NCI-H1436 treated with DMSO at 0.1 percent for 48 hours (cell line): ENCODE data around the gene MYO5C.
"Not testable (repeated sequence)": the region's sequence is repeated elsewhere in the genome, so short reads cannot be mapped to it uniquely, and the experiment has no call there.

Experiments
- DNase-seq: peaks from one replicate; lab custom pipeline; 2025; lab: John Stamatoyannopoulos, UW

The MYO5C gene

GRCh38 chr15:52170199-52170598 is 125.4 kb downstream of the MYO5C start:
- not testable (repeated sequence) for DNase-seq

DNA sequence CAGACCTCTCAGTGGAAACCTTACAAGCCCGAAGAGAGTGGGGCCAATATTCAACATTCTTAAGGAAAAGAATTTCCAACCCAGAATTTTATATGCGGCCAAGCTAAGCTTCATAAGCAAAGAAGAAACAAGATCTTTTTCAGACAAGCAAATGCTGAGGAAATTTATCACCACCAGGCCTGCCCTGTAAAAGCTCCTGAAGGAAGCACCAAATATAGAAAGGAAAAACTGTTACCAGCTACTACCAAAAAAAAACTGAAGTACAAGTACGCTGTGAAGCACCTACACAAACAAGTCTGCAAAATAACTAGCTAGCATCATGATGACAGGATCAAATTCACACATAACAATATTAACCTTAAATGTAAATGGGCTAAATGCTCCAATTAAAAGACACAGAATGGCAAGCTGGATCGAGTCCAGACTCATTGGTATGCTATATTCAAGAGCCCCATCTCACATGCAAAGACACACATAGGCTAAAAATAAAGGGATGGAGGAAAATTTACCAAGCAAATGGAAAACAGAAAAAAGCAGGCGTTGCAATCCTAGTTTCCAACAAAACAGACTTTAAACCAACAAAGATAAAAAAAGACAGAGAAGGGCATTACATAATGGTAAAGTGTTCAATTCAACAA is 130.0 kb downstream of the MYO5C start:
- peak; percentile 32 for DNase-seq

- no peak for DNase-seq
Measured at GRCh38 chr15:52164631-52165265, 130.9 kb downstream of the MYO5C start.

DNA sequence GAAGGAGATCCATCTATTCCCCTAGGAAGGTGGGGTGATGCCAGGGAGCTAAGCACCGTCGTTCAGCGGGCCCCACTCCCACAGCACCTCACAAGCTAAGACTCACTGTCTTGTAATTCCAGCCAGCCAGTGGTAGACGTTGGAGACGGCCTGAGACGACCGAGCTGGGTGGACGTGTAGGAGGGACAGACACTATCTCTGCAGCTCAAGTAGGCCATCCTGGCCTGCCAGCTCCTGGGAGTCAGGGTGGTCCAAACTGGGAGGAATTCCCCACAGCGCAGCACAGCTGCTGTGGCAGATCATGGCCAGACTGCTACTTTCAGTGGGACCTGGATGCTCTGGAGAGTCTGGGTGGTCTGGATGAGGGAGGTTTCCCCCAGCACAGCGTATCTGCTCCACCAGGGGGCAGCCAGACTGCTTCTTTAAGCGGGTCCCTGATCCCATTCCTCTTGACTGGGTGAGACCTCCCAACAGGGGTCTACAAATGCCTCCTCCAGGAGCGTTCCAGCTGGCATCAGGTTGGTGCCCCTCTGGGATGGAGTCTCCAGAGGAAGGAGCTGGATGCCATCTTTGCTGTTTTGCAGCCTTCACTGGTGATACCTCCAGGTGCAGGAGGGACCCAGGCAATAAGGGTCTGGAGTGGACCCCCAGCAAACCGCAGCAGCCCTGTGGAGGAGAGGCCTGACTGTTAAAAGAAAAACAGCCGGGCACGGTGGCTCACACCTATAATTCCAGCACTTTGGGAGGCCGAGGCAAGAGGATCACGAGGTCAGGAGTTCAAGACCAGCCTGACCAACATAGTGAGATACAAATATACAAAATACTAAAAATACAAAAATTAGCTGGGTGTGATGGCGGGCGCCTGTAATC is 132.0 kb downstream of the MYO5C start:
- no peak for DNase-seq

GRCh38 chr15:52162876-52163275 is 132.7 kb downstream of the MYO5C start:
- no peak for DNase-seq

- no peak for DNase-seq
Measured at GRCh38 chr15:52162260-52162659, 133.3 kb downstream of the MYO5C start.

- DNase-seq = no peak
Measured at GRCh38 chr15:52161406-52161966, 134.1 kb downstream of the MYO5C start.

- DNase-seq = no peak
Measured at GRCh38 chr15:52159645-52160044, 136.0 kb downstream of the MYO5C start.

DNA sequence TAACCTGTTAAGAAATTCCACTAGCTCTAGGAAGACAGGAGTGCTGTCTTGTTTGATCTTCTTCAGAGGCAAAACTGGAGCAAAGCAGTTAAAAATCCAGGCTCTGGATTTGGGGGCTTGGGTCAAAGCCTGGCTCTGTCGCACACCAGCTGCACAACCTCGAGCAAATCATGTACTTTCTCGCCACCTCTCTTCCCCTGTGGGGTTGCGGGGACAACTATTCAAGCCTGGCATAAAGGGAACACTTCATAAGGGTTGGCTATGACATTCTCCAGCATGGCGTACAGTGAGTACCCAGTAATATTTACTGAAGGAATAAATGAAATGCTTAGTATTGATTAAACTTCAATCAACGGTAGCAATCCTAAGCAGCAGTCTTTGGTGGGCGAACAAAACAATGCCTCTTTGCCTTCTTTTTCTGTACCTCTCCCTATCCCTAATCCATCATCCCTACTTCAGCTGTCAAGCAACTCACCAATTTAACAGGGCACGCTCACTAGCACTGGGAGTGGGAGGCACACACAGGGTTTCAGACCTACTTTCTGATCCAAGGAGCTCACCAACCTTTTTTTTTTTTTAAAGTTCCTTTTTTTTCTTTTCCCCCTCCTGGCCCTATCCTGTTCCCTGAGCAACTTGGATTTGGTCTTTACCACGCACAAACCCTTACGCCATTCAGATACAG is 137.4 kb downstream of the MYO5C start:
- DNase-seq = no peak

DNA sequence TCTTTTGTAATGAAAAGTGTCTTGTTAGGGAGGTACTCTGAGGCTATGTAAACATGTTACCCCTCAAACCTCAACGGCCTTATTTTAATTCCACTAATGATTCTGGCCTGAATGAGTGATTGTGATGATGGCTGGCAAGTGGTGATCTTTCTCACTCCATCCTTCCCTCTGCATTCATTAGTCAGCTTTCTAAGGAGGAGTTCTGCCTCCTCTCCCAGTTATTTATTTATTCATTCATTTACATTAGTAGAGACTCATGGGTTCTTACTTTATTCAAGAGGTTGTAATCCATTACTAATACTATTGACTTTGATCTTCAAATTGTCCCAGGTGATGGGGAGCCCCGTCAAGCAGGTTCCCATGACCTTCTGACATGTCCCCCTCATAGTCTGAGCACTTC is 139.7 kb downstream of the MYO5C start:
- no peak for DNase-seq

DNA sequence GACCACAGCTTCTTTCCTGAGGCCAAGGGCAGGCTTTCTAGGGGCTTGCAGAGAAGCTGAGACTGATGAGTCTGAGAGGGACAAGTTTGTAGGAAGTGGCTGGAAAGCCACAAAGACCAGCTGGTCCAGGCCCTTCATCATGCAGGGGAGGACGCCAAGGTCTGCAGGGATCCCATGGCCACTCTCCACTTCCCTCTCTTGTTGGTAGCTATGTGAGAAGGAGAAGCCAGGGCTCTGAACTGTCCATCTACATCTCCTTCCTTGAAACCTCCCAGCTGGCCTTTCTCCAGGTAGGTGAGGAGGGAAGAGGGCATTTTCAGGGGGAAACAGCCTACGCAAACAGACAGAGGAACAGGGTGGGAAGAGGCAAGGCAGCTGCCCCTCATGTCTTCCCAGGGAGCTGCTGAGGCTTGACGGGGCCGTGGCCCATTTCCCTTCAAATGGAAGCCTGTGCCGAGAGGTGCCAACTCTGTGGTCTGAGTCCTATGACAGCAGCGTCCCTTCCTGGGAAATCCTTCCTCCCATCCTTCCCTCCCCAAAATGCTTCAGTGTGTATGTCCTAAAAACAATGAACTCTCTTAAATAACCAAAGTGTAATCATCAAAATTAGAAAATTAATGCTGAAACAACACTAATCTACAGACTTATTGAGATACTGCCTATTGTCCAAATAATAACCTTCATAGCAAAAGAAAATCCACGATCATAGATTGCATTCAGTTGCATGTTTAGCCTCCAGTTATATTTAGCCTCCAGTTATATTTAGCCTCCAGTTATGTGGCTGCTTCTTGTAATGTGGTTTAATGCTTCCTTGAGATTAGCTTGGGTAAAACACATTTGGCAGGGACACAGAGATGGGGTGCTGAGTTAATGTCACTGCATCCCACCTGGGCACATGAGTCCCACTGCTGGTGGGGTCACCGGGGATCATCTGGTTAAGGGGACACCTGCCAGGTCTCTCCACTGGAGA is 140.4 kb downstream of the MYO5C start:
- DNase-seq = no peak

DNA sequence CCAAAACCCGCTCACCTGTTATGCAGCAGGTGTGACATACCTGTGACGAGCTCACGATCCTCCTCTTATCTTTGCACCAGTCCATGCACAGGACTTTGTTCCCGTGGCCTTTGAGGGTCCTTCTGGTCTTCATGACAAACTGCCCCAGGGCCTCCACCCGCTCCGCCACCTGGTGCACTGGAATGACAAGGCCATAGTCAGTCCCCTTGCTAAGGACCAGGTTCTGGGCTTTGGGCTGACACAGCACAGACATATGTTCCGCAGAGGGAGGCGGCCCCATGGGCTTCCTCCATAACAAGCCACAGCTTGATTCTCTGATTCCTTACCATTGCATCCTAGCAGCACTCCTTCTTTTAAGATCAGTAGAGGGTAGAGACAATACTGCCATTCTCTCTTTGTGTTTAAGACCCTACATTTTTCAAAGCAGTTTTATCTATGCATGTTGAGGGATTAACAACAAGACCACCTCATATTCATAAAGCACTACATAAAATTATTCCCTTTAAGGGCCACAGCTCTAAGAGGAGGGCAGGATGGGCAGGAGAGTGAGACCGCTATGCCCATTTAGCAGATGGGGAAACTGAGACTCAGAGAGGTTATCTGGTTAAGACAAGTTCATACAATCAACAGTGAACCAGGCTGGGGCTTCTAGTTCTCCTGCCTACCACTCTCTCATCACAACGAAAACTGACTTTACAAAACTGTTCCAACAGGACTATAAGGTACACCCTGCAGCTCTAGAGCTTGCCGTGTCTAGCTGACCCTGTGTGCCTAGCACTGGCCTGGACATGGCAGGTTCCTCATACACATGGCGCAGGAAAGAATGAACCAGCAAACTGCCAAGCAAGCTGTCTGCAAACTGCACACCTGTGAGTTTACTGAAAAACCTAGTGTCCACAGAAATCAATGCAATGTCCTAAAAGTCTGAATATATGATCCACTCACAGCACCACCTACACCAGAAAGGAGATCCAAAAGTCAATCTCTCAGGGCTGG is 141.4 kb downstream of the MYO5C start:
- no peak for DNase-seq

DNA sequence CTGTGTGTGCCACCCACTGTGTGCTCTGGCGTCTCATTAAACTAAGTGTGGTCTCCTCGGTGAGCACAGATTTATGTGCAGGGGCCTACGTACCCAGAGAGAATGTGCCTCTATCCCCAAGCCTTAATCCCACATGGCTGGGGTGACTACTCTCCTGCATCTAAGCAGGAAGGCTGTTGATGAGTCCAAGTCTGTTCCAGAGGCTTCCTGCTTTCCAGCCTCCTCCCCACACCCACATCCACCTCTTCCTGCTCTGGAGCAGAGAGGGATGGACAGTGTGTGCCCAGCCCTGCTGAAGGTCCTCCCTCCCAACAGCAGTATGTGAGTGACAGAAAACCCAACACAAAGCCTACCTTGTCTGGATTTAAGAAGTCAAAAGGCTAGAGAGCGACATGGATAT is 144.3 kb downstream of the MYO5C start:
- no peak for DNase-seq

DNA sequence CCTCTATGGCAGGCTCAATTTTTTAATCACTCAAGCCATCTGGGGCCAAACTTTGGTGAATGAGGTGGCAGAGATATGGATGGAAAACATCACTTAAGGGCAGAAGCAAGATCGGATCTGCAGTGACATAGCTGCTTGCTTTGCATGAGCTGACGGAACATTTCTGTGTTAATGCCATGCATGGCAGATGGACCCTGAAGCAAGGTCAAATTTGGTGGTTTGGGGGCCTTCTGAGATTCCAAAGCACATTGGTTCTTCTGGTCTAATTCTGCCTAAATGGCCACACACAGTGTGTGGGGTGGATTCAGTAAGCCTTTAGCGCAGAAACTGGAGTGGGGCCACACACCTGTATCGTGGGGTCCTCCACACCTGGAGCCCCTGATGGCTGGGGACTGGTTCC is 144.7 kb downstream of the MYO5C start:
- DNase-seq = no peak

GRCh38 chr15:52150043-52150825 is 145.4 kb downstream of the MYO5C start:
- DNase-seq = no peak

GRCh38 chr15:52148403-52148802 is 147.2 kb downstream of the MYO5C start:
- no peak for DNase-seq

DNA sequence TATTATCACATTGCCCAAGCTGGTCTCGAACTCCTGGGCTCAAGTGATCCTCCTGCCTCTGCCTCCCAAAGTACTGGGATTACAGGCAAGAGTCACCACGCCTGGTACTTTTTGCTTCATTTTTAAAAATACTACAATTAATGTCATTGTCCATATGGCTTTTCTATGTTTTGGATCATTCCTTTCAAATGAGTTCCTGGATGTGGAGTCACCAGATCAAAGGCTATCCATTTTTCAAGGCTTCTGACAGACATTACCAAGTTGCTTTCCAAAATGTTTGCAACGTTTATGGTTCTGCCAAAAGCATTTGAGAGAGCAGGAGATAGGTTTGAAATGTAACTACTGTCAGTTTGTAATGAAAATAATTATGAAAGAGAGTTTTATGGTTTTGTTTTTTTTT is 148.8 kb downstream of the MYO5C start:
- DNase-seq = no peak

DNA sequence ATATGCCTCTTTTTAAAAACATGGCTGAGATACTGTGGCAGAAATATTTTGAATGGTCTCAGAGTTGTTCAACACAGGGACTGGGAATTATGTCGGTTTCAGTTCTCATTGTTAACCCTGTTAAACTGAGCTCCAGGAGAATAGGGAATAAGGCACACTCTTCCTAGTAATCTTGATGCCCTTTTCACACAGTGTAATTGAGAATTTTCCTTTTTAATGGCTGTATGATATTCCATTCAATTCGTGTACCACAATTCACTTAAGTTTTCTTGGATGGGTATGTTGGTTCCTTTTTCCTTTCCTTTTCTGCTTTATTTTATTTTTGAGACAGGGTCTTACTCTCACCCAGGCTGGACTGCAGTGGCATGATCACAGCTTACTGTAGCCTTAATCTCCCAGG is 149.3 kb downstream of the MYO5C start:
- no peak for DNase-seq

DNA sequence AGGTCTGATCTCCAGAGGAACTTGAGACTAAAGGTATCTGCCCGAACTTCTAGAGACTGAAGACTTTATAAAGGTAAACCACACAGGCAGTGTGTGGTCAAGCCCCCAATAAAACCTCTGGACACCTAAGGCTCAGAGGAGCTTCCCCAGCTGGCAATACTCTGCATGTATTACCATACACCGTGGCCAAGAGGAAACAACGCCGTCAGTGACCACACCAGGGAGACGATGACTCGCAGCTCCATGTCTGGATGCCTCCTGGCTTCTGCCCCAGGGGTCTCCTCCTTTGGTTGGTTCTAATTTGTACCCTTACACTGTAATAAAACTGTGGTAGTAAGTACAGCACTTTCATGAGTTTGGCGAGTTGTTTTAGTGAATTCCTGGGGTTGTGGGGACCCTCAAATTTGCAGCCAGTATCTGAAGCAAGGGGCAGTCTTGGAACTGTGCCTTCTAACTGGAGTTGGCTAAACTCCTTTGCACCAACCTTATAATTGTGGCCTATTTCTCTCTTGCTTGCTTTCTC is 150.9 kb downstream of the MYO5C start:
- DNase-seq = no peak
